HepG2 (cell line): ENCODE measurements around the gene SEZ6. TPM values are rescaled to one million over a fixed set of nuclear protein-coding genes. Genes with fewer than 3 reads are reported as not detected.
A peak's percentile ranks its signal among the peaks of the same experiment; 100 is the strongest.

ENCODE experiments used
- ATF1 ChIP-seq: IDR thresholded peaks from 2 replicates; pipeline ENCODE4 v1.6.1; 2016; ENCODE audit warnings: mild to moderate bottlenecking, control low read depth
- BCL6 ChIP-seq: IDR thresholded peaks from 2 replicates; pipeline ENCODE4 v1.6.1; 2016; ENCODE audit warnings: missing genetic modification reagents, missing compliant biosample characterization
- CREB1 ChIP-seq, 2 experiments: fragments of 450-650 bp in 1 of 2; IDR thresholded peaks; 2 replicates each; pipeline ENCODE4 v1.6.1; 2016 to 2017; ENCODE audit warnings: control low read depth in 1 of 2, mild to moderate bottlenecking in 1 of 2, missing compliant biosample characterization in 1 of 2, missing genetic modification characterization in 1 of 2
- ETV6 ChIP-seq: sonication (generic); formaldehyde crosslinking; conservative IDR thresholded peaks from 2 replicates; pipeline ENCODE4 v1.4.0; 2020; ENCODE audit warnings: missing genetic modification reagents
- FOXA1 ChIP-seq, 2 experiments: fragments of 450-650 bp in 1 of 2; sonication (generic) in 1 of 2; formaldehyde crosslinking in 1 of 2; IDR thresholded peaks; 2 replicates each; pipeline versions ENCODE4 v1.4.0 to v1.6.1; 2016 to 2020; ENCODE audit warnings: missing genetic modification reagents in 1 of 2
- FOXJ3 ChIP-seq: sonication (generic); formaldehyde crosslinking; IDR thresholded peaks from 2 replicates; pipeline ENCODE4 v1.4.0; 2020; ENCODE audit warnings: missing genetic modification reagents, mild to moderate bottlenecking, borderline replicate concordance
- GATA4 ChIP-seq: sonication (generic); IDR thresholded peaks from 2 replicates; pipeline ENCODE4 v1.6.1; 2016; ENCODE audit warnings: antibody characterized with exemption, low read depth, borderline replicate concordance
- KDM4B ChIP-seq: sonication (generic); formaldehyde crosslinking; IDR thresholded peaks from 2 replicates; pipeline ENCODE4 v1.4.0; 2020; ENCODE audit warnings: missing genetic modification reagents
- PAWR ChIP-seq: sonication (generic); formaldehyde crosslinking; IDR thresholded peaks from 2 replicates; pipeline ENCODE4 v1.4.0; 2020; ENCODE audit warnings: missing genetic modification reagents, mild to moderate bottlenecking, borderline replicate concordance
- RFX5 ChIP-seq: IDR thresholded peaks from 2 replicates; pipeline ENCODE4 v1.6.1; 2011; ENCODE audit warnings: low read depth, low read length, improper control_type of control experiment
- RXRB ChIP-seq: IDR thresholded peaks from 2 replicates; pipeline ENCODE4 v1.6.1; 2016; ENCODE audit warnings: borderline replicate concordance, missing genetic modification reagents, missing compliant biosample characterization
- SALL2 ChIP-seq: sonication (generic); formaldehyde crosslinking; IDR thresholded peaks from 2 replicates; pipeline ENCODE4 v1.8.1; 2023; ENCODE audit warnings: mild to moderate bottlenecking, missing genetic modification reagents, inconsistent platforms
- TP53 ChIP-seq: sonication (generic); formaldehyde crosslinking; conservative IDR thresholded peaks from 2 replicates; pipeline ENCODE4 v1.4.0; 2020; ENCODE audit warnings: missing genetic modification reagents
- ZFP82 ChIP-seq: sonication (generic); formaldehyde crosslinking; IDR thresholded peaks from 2 replicates; pipeline ENCODE4 v1.5.1; 2020; ENCODE audit warnings: mild to moderate bottlenecking, missing genetic modification reagents, borderline replicate concordance
- ZNF124 ChIP-seq: sonication (generic); formaldehyde crosslinking; IDR thresholded peaks from 2 replicates; pipeline ENCODE4 v1.4.0; 2020; ENCODE audit warnings: missing genetic modification reagents
- ZNF773 ChIP-seq: sonication (generic); formaldehyde crosslinking; IDR thresholded peaks from 2 replicates; pipeline ENCODE4 v1.4.0; 2020; ENCODE audit warnings: missing genetic modification reagents, borderline replicate concordance
- ZNF781 ChIP-seq: sonication (generic); formaldehyde crosslinking; IDR thresholded peaks from 2 replicates; pipeline ENCODE4 v1.5.1; 2020; ENCODE audit warnings: borderline replicate concordance, mild to moderate bottlenecking, missing genetic modification reagents; ENCODE audit errors: not compliant biosample characterization
- ZNF792 ChIP-seq: IDR thresholded peaks from 2 replicates; pipeline ENCODE4 v1.6.1; 2016
- polyA plus RNA-seq, 8 experiments: library from polyadenylated mRNA; depleted of rRNA in 3 of 8; stranded (reverse) in 7 of 8; unstranded in 1 of 8; fragments of >200 nt; fragmentation: Illumina TruSeq in 4 of 8; extraction: Trizol in 4 of 8; gene quantifications; 2 replicates each; pipeline versions ENCODE4 v1.2.1 to v1.2.3, GENCODE V29; 2011 to 2016; ENCODE audit warnings: low read depth in 4 of 8, missing spikeins in 1 of 8, mixed read lengths in 1 of 8; ENCODE audit not compliant: insufficient read depth in 1 of 8
- total RNA-seq, 5 experiments: library from RNA; depleted of rRNA; stranded (reverse); fragments of >200 nt; fragmentation: Illumina TruSeq; extraction: Trizol; gene quantifications; 2 replicates each; pipeline ENCODE4 v1.2.3, GENCODE V29; 2016; ENCODE audit warnings: low read depth in 1 of 5
- TF ChIP-seq, protein P1 (sequence below): sonication (generic); formaldehyde crosslinking; IDR thresholded peaks from 2 replicates; pipeline ENCODE4 v1.8.0; 2023; ENCODE audit warnings: mild to moderate bottlenecking, missing genetic modification reagents
- TF ChIP-seq, protein P2 (sequence below): sonication (generic); formaldehyde crosslinking; IDR thresholded peaks from 2 replicates; pipeline ENCODE4 v1.8.1; 2022; ENCODE audit warnings: low read depth, mild to moderate bottlenecking, missing genetic modification reagents
- TF ChIP-seq, protein P3 (sequence below), 2 experiments: fragments of 450-650 bp in 1 of 2; sonication (generic) in 1 of 2; formaldehyde crosslinking; IDR thresholded peaks; 2 replicates each; pipeline versions ENCODE4 v1.5.0 to v1.8.0; 2020 to 2022; ENCODE audit warnings: mild to moderate bottlenecking in 1 of 2, missing genetic modification reagents in 1 of 2
- TF ChIP-seq, protein P4 (sequence below): sonication (generic); formaldehyde crosslinking; IDR thresholded peaks from 2 replicates; pipeline ENCODE4 v1.8.1; 2023; ENCODE audit warnings: mild to moderate bottlenecking, missing genetic modification reagents

SEZ6 gene
- total and polyA plus RNA-seq, 2 of the 13 experiments (the other 11 are each of a cell fraction or from before 2014, with no cell fraction given): not detected

DNA sequence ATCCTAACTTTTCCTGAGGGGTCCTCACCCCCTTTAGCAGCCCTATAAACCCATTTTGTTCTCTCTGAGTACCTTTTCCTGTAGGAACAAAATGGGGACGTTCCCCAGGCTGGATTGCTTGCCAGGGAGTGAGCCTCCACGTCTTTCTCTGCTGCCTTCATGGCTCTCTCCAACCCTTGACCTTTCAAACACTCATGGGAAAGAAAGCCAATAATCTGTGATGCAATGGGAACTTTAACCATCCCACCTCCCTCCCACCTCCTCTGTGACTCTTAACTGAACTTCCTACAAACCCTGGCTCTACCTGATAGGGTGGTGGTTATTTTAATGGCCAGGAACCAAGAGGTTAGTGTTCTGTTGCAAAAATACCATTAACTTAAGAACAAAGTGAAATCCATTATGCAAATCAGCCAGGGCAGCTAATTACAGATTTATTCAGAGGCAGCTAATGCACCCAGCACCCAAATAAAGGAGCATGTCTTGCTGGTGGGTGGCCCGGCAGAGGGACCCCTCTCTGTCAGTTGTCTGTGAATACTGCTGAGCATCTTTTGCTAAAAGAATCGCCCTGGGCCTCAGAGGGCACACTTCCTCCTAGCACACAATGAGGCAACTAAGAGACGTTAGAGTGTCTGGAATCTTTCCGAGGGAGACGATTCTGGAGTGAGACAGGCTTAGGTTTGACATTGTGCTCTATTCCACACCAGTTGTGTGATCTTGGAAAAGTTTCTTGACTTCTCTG is 40.1 kb upstream of the SEZ6 start (continued):
- no peak for TF ChIP-seq ZNF781 (CRISPR knock-in tag)
- TF ChIP-seq KDM4B (CRISPR knock-in tag): no peak
- TF ChIP-seq GATA4: no peak
- 0 out of 2 replicates have a peak, but pooled peaks have one; percentile 51 for TF ChIP-seq ZNF124
- TF ChIP-seq ZNF773 (CRISPR knock-in tag): no peak
- TF ChIP-seq, protein P1, sequence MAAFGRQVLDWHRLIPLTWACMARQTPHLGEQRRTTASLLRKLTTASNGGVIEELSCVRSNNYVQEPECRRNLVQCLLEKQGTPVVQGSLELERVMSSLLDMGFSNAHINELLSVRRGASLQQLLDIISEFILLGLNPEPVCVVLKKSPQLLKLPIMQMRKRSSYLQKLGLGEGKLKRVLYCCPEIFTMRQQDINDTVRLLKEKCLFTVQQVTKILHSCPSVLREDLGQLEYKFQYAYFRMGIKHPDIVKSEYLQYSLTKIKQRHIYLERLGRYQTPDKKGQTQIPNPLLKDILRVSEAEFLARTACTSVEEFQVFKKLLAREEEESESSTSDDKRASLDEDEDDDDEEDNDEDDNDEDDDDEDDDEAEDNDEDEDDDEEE (CRISPR knock-in tag): no peak
- peak; percentile 39; the same call in 1 of the 2 replicates for TF ChIP-seq BCL6 (CRISPR knock-in tag)
- no peak for TF ChIP-seq RFX5
- TF ChIP-seq TP53 (CRISPR knock-in tag): no peak
- no peak for TF ChIP-seq SALL2 (CRISPR knock-in tag)
- no peak for TF ChIP-seq FOXJ3
- TF ChIP-seq RXRB (CRISPR knock-in tag): peak; percentile 76
- no peak for TF ChIP-seq FOXA1 (IDR thresholded peaks at IDR 0.05)
- TF ChIP-seq FOXA1 (CRISPR knock-in tag; IDR thresholded peaks at IDR 0.05): no peak
- TF ChIP-seq ETV6: no peak
- TF ChIP-seq PAWR (CRISPR knock-in tag): no peak
- TF ChIP-seq, protein P2, sequence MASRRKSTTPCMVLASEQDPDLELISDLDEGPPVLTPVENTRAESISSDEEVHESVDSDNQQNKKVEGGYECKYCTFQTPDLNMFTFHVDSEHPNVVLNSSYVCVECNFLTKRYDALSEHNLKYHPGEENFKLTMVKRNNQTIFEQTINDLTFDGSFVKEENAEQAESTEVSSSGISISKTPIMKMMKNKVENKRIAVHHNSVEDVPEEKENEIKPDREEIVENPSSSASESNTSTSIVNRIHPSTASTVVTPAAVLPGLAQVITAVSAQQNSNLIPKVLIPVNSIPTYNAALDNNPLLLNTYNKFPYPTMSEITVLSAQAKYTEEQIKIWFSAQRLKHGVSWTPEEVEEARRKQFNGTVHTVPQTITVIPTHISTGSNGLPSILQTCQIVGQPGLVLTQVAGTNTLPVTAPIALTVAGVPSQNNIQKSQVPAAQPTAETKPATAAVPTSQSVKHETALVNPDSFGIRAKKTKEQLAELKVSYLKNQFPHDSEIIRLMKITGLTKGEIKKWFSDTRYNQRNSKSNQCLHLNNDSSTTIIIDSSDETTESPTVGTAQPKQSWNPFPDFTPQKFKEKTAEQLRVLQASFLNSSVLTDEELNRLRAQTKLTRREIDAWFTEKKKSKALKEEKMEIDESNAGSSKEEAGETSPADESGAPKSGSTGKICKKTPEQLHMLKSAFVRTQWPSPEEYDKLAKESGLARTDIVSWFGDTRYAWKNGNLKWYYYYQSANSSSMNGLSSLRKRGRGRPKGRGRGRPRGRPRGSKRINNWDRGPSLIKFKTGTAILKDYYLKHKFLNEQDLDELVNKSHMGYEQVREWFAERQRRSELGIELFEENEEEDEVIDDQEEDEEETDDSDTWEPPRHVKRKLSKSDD (CRISPR knock-in tag): no peak
- TF ChIP-seq ATF1 (CRISPR knock-in tag): no peak
- TF ChIP-seq CREB1 (IDR thresholded peaks at IDR 0.05): no peak
- TF ChIP-seq CREB1 (CRISPR knock-in tag; IDR thresholded peaks at IDR 0.05): peak; percentile 58; the same call in 1 of the 2 replicates
- TF ChIP-seq ZFP82 (CRISPR knock-in tag): no peak
- TF ChIP-seq ZNF792: 0 out of 2 replicates have a peak, but pooled peaks have one; percentile 44
- TF ChIP-seq, protein P3, sequence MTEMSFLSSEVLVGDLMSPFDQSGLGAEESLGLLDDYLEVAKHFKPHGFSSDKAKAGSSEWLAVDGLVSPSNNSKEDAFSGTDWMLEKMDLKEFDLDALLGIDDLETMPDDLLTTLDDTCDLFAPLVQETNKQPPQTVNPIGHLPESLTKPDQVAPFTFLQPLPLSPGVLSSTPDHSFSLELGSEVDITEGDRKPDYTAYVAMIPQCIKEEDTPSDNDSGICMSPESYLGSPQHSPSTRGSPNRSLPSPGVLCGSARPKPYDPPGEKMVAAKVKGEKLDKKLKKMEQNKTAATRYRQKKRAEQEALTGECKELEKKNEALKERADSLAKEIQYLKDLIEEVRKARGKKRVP (CRISPR knock-in tag; IDR thresholded peaks at IDR 0.05): peak in 1 of 2 experiments; percentile 79; a peak in 1 of 4 replicates
- TF ChIP-seq, protein P4, sequence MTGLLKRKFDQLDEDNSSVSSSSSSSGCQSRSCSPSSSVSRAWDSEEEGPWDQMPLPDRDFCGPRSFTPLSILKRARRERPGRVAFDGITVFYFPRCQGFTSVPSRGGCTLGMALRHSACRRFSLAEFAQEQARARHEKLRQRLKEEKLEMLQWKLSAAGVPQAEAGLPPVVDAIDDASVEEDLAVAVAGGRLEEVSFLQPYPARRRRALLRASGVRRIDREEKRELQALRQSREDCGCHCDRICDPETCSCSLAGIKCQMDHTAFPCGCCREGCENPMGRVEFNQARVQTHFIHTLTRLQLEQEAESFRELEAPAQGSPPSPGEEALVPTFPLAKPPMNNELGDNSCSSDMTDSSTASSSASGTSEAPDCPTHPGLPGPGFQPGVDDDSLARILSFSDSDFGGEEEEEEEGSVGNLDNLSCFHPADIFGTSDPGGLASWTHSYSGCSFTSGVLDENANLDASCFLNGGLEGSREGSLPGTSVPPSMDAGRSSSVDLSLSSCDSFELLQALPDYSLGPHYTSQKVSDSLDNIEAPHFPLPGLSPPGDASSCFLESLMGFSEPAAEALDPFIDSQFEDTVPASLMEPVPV (CRISPR knock-in tag): no peak
